PC-9 (cell line): ENCODE measurements around the gene FAM83C.

Source experiments
- CTCF ChIP-seq: fragments of 200-600 bp; sonication (generic); conservative IDR thresholded peaks from 2 replicates; pipeline ENCODE4 v1.6.1; 2017; ENCODE audit warnings: mixed run types, antibody characterized with exemption, mild to moderate bottlenecking, moderate library complexity
- EZH2 ChIP-seq: fragments of 200-600 bp; sonication (generic); IDR thresholded peaks from 2 replicates; pipeline ENCODE4 v1.8.0; 2017; ENCODE audit warnings: antibody characterized with exemption, low read depth

GRCh38 chr20:35319871-35320197 lies 27.6 kb upstream of the FAM83C start:
- TF ChIP-seq CTCF: no peak
- no peak for TF ChIP-seq EZH2
